22Rv1 (cell line): ENCODE results near the gene PPAT.

Experiments
- H3K27ac ChIP-seq: fragments of 450-650 bp; 2 replicates; pipeline ENCODE4 v1.5.1; 2017
- ZFX ChIP-seq: fragments of 450-650 bp; IDR thresholded peaks from 2 replicates; pipeline ENCODE4 v1.6.1; 2017; ENCODE audit warnings: antibody characterized with exemption, borderline replicate concordance
- TF ChIP-seq, protein P1 (sequence below): fragments of 450-650 bp; IDR thresholded peaks from 2 replicates; pipeline ENCODE4 v1.5.1; 2017; ENCODE audit warnings: mild to moderate bottlenecking

The PPAT gene

DNA sequence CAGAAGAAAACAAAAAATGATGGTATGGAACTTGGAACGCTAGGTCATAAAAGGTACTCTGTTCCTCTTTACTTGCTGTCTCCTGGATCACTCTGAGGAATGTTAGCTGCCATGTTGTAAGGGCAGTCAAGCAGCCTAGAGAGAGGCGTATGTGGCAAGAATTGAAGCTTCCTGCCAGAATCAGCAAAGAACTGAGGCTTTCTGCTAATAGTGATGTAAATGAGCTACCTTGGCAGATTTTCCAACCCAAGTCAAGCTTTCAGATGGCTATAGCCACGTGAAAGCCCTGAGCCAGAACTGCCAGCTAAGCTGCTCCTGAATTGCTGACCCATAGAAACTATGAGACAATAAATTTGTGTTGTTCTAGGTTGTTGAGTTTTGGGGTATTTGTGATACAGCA lies 86.8 kb downstream of the PPAT start:
- H3K27ac ChIP-seq, result no peak overlapping the region
- TF ChIP-seq, protein P1, sequence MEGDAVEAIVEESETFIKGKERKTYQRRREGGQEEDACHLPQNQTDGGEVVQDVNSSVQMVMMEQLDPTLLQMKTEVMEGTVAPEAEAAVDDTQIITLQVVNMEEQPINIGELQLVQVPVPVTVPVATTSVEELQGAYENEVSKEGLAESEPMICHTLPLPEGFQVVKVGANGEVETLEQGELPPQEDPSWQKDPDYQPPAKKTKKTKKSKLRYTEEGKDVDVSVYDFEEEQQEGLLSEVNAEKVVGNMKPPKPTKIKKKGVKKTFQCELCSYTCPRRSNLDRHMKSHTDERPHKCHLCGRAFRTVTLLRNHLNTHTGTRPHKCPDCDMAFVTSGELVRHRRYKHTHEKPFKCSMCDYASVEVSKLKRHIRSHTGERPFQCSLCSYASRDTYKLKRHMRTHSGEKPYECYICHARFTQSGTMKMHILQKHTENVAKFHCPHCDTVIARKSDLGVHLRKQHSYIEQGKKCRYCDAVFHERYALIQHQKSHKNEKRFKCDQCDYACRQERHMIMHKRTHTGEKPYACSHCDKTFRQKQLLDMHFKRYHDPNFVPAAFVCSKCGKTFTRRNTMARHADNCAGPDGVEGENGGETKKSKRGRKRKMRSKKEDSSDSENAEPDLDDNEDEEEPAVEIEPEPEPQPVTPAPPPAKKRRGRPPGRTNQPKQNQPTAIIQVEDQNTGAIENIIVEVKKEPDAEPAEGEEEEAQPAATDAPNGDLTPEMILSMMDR, result no peak
- no peak for TF ChIP-seq ZFX

DNA sequence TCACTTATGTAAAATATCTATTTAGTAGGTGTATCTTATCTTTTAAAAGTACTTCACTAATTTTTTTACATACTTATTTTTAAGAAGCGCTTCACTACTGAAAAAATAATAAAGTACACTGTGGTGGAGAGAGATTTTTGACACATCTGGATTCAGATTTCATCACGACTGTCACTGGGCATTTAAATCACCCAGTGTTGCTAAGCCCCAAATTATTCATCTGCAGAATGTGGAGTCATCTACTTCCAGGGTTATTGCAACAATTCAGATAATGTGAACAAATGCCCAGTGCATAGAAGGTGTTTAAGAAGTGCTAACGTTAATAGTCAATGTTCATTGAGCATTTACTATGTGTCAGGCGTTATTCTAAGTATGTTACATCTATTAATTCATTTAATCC lies 90.0 kb downstream of the PPAT start:
- TF ChIP-seq, protein P1, result no peak
- no peak for TF ChIP-seq ZFX
- no peak overlapping the region for H3K27ac ChIP-seq
